Ramos (cell line): ENCODE measurements around the gene ACOT7.

Experiments used
- in situ Hi-C: fragments of 300-500 bp; cut with MboI; formaldehyde crosslinking; loops from one replicate; pipeline ENCODE4 v1.14.3; 2022; ENCODE audit warnings: low sequenced_read_pairs; ENCODE audit not compliant: unreplicated experiment

ACOT7 gene

DNA sequence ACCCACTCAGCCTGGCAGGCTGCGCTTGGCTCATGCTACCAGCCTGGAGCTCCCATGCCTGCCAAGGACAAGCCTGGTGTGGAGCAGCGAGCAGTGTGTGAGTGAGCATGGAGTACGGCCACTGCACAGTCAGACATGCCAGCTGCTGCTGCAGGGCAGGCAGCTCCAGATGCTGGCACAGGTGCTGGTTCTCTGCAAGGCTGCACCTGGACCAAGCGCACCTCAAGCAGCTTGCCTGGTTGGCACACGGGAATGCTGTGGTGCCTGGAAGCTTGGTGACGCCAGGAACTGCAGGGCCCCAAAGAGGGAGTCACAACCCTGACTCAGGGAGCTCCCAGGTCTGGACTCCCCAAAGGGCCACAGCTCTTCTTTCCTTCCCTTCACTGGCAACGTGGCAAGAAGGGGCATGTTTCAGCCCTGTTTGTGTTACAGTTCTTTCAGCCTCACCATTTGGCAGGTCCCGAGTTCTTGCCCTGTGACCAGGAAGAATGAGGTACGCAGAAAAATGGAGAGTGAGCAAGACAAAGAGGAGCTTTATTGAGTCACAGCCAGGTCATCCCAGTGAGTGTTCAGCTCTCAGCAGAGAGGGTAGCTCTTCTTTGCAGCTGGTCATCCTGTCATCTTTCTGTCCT is 26.1 kb downstream of the ACOT7 start:
- in situ Hi-C loops, result no loop called here

DNA sequence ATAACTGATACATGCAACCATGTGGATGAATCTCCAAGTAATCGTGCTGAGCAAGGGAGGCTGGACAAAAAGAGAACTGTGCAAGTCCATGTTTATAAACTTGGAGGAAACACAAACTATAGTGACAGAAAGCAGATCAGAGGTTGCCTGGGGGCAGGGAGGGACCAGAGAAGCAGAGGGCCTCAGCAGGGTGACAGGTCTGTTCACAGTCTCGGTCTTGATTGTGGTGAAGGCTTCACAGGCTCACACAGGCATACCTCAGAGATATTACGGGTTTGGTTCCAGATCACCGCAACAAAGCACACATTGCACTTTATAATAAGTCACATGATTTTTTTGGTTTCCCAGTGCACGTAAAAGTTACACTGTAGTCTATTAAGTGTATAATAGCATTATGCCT is 28.5 kb downstream of the ACOT7 start:
- in situ Hi-C loops, result no loop called here

DNA sequence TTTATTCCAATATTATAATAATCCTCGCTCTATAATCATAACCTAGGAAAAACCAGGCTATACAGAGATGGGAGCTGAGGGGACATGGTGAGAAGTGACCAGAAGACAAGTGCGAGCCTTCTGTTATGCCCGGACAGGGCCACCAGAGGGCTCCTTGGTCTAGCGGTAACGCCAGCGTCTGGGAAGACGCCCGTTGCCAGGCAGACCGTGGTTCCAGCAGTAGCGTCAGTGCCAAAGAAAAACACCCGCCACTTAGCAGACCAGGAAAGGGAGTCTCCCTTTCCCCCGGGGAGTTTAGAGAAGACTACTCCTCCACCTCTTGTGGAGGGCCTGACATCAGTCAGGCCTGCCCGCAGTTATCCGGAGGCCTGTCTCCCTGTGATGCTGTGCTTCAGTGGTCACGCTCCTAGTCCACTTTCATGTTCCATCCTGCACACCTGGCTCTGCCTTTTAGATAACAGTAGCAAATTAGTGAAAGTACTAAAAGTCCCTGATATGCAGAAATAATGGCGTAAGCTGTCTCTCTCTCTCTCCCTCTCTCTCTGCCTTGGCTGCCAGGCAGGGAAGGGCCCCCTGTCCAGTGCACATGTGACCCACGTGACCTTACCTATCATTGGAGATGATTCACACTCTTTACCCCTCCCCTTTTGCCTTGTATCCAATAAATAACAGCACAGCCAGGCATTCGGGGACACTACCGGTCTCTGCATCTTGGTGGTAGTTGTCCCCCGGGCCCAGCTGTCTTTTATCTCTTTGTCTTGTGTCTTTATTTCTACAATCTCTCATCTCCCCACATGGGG is 30.3 kb downstream of the ACOT7 start:
- in situ Hi-C loops, result loop anchor here (5.0 kb wide), 1 partner anchor 39 kb away; no protein-coding TSS in a partner anchor

DNA sequence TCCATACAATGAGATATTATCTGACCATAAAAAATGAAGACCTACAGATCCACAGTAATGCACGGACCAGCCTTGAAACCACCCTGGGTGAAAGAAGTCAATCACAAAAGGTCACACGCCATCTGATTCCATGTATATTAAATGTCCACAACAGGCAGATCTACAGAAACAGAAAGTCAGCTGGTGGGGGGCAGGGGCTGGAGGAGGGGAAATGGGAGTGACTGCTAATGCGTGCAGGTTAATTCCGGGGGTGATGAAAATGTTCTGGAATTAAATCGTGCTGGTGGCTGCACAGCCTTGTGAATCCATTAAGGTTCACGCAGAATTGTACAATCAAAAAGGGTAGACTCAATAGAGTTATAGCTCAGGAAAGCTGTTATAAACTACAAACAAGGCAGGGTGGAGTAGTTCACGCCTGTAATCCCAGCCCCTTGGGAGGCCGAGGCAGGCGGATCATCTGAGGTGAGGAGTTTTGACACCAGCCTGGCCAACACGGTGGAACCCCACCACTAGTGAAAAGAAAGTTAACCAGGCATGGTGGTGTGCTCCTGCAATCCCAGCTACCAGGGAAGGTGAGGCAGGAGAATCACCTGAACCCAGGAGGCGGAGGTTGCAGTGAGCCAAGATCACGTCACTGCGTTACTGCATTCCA is 32.3 kb downstream of the ACOT7 start:
- in situ Hi-C loops, result loop anchor here (5.0 kb wide), 1 partner anchor 41 kb away; no protein-coding TSS in a partner anchor

DNA sequence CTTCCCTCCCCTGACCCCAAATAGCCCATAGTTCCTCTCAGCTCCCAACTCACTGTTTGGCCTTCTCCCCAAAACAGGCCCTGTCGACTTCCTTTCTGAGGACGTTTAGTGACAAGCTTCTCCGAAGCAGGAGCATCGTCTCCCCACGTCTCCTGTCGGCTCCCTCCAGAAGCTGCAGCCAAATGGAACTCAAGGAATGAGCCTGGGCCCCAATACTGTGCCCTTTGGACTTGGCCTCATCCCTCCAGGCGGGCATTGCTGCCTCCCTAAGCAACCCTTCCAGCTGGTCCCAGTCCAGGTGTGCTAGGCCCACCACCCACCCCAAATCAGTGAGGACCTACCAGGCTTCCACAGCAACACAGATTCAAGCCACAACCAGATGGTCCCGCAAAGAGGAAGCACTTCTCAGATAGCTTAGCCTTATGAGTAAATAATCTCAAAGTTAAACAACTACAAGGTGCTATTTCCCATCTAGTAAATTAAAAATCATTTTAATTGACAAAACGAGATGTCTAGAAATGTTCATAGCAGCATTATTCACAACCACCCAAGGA is 33.0 kb downstream of the ACOT7 start:
- in situ Hi-C loops, result loop anchor here (5.0 kb wide), 1 partner anchor 42 kb away; no protein-coding TSS in a partner anchor

DNA sequence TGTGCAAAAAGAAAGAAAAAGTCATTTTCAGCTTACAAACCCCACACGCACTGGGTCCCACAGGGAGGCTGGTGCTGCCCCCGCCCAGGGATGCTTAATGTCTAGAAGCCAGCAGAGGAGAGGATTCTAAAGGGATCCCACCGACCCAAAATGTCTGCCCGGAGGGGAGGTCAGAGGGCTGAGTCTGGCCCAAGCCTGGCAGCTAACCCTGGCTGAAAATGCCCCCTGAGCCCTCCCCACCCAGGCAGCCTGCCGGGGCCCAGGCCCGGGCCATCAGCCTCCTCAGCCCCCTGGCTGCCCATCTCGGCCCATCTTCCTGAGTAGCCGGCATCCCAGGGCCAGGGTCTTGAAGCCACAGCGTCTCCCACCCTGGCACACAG is 33.5 kb downstream of the ACOT7 start:
- in situ Hi-C loops, result loop anchor here (5.0 kb wide), 1 partner anchor 42 kb away; no protein-coding TSS in a partner anchor

DNA sequence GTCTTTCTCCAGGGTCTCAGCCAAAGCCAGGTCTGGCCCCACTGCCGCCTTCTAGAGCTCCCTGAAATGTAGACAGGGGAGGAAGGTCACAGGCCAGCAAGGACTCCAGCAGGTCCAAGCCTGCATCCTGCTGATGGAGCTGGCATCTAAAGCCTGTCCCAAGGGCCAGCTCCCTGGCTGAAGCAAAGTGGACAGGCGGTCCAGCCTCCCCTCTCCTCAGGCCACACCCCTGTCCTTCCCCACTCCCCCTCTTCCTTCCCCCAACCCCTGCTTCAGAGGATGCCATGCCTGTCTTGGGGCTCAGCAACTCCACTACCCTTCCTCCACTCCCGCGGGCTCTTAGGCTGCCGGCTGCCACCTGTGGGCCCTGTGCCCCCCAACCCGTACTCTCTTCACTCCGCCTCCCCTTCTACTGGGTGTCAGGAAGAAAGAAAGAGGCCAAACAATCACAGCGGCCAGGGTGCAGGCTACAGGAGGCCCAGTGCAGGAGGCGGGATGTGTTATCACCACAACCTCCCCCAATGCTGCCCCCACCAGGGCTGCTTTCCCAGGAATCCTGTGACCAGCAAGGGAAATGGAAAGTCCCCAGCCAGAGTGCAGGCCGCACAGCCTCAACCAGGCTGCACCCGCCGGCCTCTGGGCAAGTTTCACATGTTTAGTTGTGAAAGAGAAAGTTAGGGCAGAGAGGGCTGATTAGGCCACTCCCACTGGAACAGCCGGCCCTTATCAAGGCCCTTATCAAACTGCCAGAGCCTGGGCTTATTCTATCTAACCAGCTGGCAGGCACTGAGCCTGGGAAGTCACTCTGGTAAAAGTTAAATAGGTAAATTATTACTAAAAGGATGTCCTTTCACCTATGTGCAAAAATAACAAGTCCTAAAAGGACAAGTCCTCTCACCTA is 34.1 kb downstream of the ACOT7 start:
- in situ Hi-C loops, result loop anchor here (5.0 kb wide), 1 partner anchor 43 kb away; no protein-coding TSS in a partner anchor

DNA sequence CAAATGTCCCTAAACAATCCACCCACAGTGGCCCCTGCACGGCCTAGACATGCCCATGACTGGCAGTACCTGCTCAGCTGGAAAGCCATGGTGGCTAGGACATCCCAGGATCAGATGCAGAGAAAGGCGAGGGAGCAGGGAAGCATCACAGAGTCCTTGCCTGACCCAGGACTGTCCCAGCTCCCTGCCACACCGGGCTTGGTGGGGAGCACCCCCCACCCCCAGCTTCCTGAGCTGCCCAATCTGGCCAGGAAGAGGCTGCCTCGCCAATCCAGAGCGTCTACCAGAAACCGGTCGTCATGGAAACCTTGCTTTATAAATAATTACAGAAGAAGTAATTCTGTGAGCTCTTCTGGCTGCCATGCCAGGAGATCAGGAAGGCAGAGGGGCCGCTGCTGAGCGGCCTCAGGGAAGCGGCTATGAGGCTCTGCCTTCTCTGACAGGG is 34.8 kb downstream of the ACOT7 start:
- in situ Hi-C loops, result no loop called here

DNA sequence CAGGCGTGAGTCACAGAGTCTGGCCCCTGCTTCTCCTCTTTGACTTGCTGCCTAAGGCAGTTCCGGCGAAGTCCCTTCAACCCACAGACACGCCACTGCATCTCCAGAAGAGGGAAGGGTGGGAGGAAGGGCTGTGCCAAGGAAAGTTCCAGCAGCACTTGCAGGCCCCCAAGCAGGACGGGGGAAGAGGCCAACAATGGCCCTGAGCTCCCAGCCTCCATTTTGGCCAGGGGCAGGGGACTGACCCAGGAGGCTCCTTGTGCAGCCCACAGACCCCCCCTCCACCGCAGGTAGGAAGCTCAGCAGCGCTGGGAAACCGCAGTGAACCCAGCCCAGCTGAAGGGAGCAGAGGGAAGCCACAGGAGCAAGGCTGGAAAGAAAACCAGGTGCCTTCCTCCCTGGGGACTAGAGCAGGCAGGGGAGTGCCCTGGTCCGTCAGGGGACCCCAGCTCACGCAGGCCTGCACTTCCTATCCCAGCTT is 35.4 kb downstream of the ACOT7 start:
- in situ Hi-C loops, result no loop called here

DNA sequence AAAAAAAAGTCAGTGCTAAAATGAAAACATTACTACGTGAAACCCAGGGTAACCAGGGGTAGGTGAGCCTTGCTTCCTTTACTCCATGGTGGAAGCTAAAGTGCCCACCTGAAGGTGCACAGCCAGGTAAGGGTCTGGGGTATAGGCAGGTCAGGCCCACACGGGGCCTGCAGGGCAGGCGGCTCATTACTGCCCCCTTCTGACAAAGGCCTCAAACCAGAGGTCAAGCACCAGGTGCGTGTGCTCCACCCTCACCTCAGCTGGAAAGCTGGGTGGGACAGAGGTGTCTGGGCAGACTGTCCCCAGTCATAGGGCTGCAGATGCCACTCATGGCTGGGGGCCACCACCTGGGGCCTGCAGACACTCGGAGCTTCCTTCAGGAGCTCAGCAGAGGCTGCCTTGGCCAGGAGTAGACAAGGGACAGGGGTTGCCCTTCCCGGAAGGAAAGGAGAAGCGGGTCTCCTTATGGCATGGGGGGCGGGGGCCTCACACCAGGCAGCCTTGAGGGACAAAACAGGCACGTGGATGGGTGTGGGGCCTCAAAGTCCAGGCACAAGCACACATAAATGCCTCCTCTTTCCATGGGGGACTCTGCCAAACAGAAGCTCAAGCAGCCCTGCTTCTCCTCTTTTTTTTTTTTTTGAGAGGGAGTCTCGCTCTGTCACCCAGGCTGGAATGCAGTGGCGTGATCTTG is 36.2 kb downstream of the ACOT7 start:
- in situ Hi-C loops, result no loop called here

DNA sequence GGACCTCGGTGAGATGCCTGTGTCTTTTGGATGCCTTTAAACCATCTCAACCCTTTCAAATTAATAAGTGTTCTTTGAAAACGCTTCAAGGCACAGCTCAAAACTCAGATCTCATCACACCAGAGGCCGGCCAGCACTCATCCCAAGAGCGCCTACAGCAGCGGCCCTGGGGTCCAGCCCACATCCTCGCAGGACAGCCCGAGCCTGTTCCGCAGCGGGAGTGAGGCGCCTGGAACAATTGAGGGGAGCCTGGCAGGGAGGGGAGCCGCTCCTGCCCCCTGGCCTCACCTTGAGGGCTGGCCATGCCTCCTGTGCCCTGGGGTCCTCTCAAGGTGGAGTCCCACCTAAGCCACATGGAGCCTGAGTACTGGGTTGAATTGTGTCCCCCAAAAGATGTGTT is 37.9 kb downstream of the ACOT7 start:
- in situ Hi-C loops, result no loop called here

DNA sequence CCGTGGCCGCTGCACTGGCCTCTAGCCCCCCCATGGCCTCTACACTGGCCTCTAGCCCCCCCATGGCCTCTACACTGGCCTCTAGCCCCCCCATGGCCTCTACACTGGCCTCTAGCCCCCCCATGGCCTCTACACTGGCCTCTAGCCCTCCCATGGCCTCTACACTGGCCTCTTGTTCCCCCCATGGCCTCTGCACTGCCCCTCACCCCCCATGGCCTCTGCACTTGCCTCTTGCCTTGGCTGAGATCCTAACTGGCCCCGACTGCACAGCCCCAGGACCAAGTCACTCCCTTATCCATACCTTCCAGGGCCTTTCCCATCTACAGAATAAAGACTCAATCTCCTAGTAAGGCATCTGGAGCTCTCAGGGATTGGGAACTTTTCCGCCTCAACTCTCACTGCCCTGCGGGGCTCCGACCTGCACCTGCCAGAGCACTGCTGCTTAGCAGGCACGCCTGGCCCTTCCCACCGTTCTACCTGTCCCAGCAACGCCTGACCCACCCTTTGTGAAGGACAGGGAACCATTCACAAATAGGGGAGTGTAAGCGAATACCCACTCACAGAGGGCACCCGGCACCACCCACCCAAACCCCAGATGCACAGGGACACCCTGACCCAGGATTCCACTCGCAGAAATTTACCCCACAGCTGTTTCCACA is 38.8 kb downstream of the ACOT7 start:
- in situ Hi-C loops, result no loop called here

DNA sequence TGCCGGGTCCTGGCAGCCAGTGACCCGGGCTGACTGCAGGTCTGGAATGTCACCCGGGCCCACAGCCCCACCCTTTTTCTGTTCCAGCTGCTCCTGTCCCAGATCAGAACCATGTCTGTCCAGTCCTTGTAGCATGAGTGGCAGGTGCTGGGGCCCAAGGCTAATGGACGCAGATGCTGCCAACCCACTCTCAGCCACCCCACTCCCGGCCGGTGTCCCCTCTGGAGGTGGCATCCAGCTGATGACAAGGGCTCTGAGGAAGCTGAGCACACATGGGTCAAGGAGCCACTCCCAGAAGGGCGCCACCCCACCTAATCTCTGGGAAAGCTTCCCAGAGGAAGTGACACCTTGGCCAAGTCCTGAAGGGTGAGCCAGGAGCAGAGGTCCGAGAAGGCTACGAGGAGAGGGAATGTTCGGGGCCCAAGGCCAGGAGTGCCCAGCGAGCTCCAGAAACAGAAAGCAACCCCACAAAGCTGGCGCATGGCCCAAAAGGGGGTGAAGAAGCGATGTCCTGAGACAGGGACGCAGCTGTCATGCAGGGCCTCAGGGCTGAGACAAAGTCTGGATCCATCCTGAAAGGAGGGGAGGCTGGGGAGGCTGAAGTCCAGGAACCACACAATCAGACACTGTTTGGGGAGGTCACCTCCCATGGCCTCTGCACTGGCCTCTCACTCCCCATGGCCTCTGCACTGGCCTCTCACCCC is 39.5 kb downstream of the ACOT7 start:
- in situ Hi-C loops, result no loop called here

DNA sequence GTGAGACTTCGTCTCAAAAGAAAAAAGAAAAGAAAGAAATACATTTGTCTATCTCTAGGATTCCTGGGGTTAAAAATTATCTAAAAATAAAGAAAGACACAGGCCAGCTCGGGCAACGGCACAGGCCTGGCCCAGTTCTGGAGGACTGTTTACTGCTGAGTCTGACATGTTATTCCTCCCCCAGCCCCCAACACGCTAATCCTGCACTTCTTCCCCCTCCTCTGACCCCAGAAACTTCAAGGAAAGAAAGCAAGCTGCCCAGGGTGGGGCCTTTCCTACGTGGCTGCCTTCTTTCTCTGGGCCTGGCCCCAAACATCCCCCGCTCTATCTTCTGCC is 40.0 kb downstream of the ACOT7 start:
- in situ Hi-C loops, result no loop called here

DNA sequence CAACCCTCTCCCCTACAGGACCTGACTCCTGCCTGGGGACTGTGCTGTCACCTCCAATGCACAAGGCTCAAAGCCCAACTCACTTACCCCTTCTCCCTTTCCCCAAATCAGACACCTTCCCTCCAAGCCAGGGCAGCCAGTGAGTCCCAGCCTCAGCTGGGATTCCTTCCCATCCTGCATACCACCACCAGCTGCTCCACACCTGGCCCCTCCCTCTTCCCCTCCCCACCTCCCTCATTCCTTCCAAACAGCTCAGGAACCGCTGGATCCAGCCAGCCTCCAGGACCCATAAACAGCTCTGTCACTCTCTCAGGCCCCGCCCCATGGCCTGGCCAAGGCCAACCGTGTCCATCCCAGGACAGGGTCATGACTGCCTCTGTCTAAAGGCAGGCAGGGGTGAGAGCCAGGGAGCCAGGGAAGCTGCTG is 41.4 kb downstream of the ACOT7 start:
- in situ Hi-C loops, result no loop called here

DNA sequence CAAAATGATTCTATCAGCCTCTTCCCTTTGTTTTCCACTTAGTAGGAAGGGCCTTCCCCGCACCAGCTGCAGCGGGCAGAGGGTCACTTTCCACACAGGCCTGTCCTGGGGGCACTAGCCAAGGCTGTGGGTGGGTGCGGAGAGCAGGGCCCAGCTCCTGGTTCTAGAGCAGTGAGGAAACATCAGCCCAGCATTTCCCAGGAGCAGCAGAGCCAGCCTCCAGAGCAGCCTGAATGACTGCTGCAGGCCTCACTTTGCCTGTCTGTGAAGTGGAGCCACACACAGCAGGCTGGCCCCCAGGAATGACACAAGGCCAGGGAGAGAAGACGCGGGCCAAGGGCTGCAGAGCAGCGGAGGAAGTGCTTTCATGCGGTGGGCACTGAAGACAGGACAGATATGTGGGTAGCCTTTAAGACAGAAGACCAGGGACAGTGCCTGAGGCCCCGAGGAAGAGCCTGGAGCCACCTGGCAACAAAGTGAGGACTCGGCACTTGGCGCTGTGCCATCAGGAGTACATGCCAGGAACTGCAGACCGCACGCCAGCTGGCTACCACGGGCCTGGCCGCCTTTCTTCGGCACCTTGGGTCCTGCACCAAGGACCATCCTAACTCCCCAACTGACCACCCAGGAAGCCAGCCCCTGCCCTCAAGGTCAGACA is 42.0 kb downstream of the ACOT7 start:
- in situ Hi-C loops, result no loop called here

DNA sequence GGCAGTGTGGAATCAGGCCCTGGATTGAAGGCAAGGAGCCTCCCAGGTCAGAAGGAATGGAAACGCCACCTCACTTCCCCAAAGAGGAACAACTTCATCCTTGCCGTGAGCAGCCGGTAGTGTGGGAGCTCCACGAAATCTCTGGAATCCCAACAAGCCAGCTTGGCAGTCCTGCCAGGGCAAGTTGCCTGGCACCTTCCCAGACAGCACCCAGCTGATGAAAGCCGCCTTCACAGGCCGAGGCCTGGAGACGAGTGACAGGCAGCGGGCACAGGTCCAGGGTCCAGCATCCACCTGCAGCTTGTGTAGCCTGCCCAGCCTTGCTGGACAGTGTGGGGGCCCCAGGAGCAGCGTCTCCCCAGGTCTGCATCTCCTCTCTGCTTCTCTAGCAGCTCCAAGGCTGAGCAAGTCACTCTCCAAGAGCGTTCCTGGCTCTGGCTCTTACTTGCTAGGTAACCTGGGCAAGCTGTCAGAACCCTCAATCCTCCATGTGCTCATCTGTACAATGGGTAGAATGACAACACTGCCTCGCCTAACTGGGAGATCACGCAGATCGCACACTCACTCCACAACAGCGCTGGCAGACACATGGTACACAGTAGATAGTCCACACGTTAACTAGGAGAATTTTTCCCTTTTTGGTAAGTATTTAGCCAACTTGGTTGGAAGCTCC is 43.0 kb downstream of the ACOT7 start:
- in situ Hi-C loops, result no loop called here
